ENCODE results near the gene COBLL1.

COBLL1 gene

GRCh38 chr2:164881524-164881923 lies 39.9 kb upstream of the COBLL1 start:
- no peak overlapping the region for H3K4me3 ChIP-seq (ENCODE audit: low read depth, low read length)
- DNase-seq (ENCODE audit: low read depth) = no peak
- TF ChIP-seq CTCF (IDR thresholded peaks at IDR 0.05; ENCODE audit: insufficient read depth, low read depth, low read length, missing control alignments) = no peak

GRCh38 chr2:164879901-164880535 lies 38.4 kb upstream of the COBLL1 start:
- no peak overlapping the region for H3K4me3 ChIP-seq (ENCODE audit: low read depth, low read length)
- no peak for DNase-seq (ENCODE audit: low read depth)
- no peak for TF ChIP-seq CTCF (IDR thresholded peaks at IDR 0.05; ENCODE audit: insufficient read depth, low read depth, low read length, missing control alignments)

GRCh38 chr2:164877927-164878326 lies 36.3 kb upstream of the COBLL1 start:
- no peak overlapping the region for H3K4me3 ChIP-seq (ENCODE audit: low read depth, low read length)
- DNase-seq (ENCODE audit: low read depth) = no peak
- TF ChIP-seq CTCF (IDR thresholded peaks at IDR 0.05; ENCODE audit: insufficient read depth, low read depth, low read length, missing control alignments) = no peak

- TF ChIP-seq CTCF (IDR thresholded peaks at IDR 0.05; ENCODE audit: insufficient read depth, low read depth, low read length, missing control alignments) = no peak
- H3K4me3 ChIP-seq (ENCODE audit: low read depth, low read length) = no peak overlapping the region
- DNase-seq (ENCODE audit: low read depth) = no peak
Measured at GRCh38 chr2:164877169-164877568, 35.5 kb upstream of the COBLL1 start.

GRCh38 chr2:164875334-164876205 lies 33.9 kb upstream of the COBLL1 start:
- H3K4me3 ChIP-seq (ENCODE audit: low read depth, low read length) = no peak overlapping the region
- no peak for TF ChIP-seq CTCF (IDR thresholded peaks at IDR 0.05; ENCODE audit: insufficient read depth, low read depth, low read length, missing control alignments)
- DNase-seq (ENCODE audit: low read depth) = no peak

- no peak for TF ChIP-seq CTCF (IDR thresholded peaks at IDR 0.05; ENCODE audit: insufficient read depth, low read depth, low read length, missing control alignments)
- DNase-seq (ENCODE audit: low read depth) = no peak
- H3K4me3 ChIP-seq (ENCODE audit: low read depth, low read length) = no peak overlapping the region
Measured at GRCh38 chr2:164873210-164873908, 31.7 kb upstream of the COBLL1 start.

Measured in GM12865 (cell line).